PC-9 (cell line): ENCODE data around the gene SNAPC1. TPM values are rescaled to one million over a fixed set of nuclear protein-coding genes. Genes with fewer than 3 reads are reported as not detected.
A peak's percentile ranks its signal among the peaks of the same experiment; 100 is the strongest.

ENCODE experiments used
- BruUV-seq: library from RNA; stranded (reverse); fragments of 400-500 nt; replicated peaks from 2 replicates; lab custom pipeline; 2021; lab: Mats Ljungman, UMichigan
- CTCF ChIA-PET: fragments of 300-600 bp; sonication (Branson Sonifier 250); formaldehyde crosslinking; loops from one replicate; lab custom pipeline; 2022; ENCODE audit warnings: antibody characterized with exemption; lab: Charles Lee
- POLR2A ChIA-PET: fragments of 300-600 bp; sonication (Branson Sonifier 250); formaldehyde crosslinking; loops from one replicate; lab custom pipeline; 2022; ENCODE audit warnings: antibody characterized with exemption; ENCODE audit not compliant: unreplicated experiment; lab: Charles Lee
- DNase-seq, 2 experiments: peaks; one replicate each; pipeline versions ENCODE4 v3.0.0 to v3.0.0-alpha.2; 2015 to 2022; ENCODE audit warnings: mixed read lengths in 1 of 2
- H2AFZ ChIP-seq: fragments of 200-600 bp; sonication (generic); 2 replicates; pipeline ENCODE4 v1.8.1; 2017; ENCODE audit warnings: antibody characterized with exemption
- H3F3A ChIP-seq: fragments of 200-600 bp; sonication (generic); 2 replicates; pipeline ENCODE4 v1.8.1; 2017; ENCODE audit warnings: antibody characterized with exemption, mild to moderate bottlenecking, low read depth; ENCODE audit not compliant: insufficient read depth
- H3K27ac ChIP-seq: fragments of 200-600 bp; sonication (generic); 2 replicates; pipeline ENCODE4 v1.6.1; 2016; ENCODE audit warnings: mixed run types
- H3K27me3 ChIP-seq: fragments of 200-600 bp; sonication (generic); 2 replicates; pipeline ENCODE4 v1.6.1; 2016; ENCODE audit warnings: low read depth, mixed run types; ENCODE audit not compliant: insufficient read depth
- H3K36me3 ChIP-seq: fragments of 200-600 bp; sonication (generic); 2 replicates; pipeline ENCODE4 v1.6.1; 2016; ENCODE audit warnings: low read depth, mixed run types
- H3K4me1 ChIP-seq: fragments of 200-600 bp; sonication (generic); replicated peaks from 2 replicates; pipeline ENCODE4 v1.6.1; 2016; ENCODE audit warnings: mixed run types; ENCODE audit not compliant: insufficient read depth
- H3K4me2 ChIP-seq: fragments of 200-600 bp; sonication (generic); 2 replicates; pipeline ENCODE4 v1.6.1; 2017; ENCODE audit warnings: mixed run types
- H3K4me3 ChIP-seq: fragments of 200-600 bp; sonication (generic); 2 replicates; pipeline ENCODE4 v1.6.1; 2016; ENCODE audit warnings: mixed run types
- H3K79me2 ChIP-seq: fragments of 200-600 bp; sonication (generic); 2 replicates; pipeline ENCODE4 v1.6.1; 2017; ENCODE audit warnings: low read depth, mixed run types
- H3K9me2 ChIP-seq: fragments of 200-600 bp; sonication (generic); 2 replicates; pipeline ENCODE4 v1.8.1; 2017; ENCODE audit warnings: mild to moderate bottlenecking; ENCODE audit not compliant: insufficient read depth
- H3K9me3 ChIP-seq: fragments of 200-600 bp; sonication (generic); 2 replicates; pipeline ENCODE4 v1.8.1; 2016; ENCODE audit warnings: low read depth; ENCODE audit not compliant: insufficient read depth
- H4K20me1 ChIP-seq: fragments of 200-600 bp; sonication (generic); 2 replicates; pipeline ENCODE4 v1.8.1; 2017; ENCODE audit not compliant: insufficient read depth
- EZH2 ChIP-seq: fragments of 200-600 bp; sonication (generic); IDR thresholded peaks from 2 replicates; pipeline ENCODE4 v1.8.0; 2017; ENCODE audit warnings: antibody characterized with exemption, low read depth
- intact Hi-C: fragments of 100-400 bp; cut with micrococcal nuclease; formaldehyde crosslinking; loops from one replicate; pipeline ENCODE4 v1.10.0; 2022; ENCODE audit not compliant: unreplicated experiment
- total RNA-seq: library from RNA; stranded (reverse); gene quantifications from 2 replicates; pipeline ENCODE4 v1.2.3, GENCODE V29; 2021
- TF ChIP-seq, protein P1 (sequence below): fragments of 200-600 bp; sonication (generic); conservative IDR thresholded peaks from 2 replicates; pipeline ENCODE4 v1.6.1; 2017; ENCODE audit warnings: mixed run types, antibody characterized with exemption, mild to moderate bottlenecking, moderate library complexity

SNAPC1 gene
- total RNA-seq, 1 experiment from 2014 or later: 18.0 TPM

DNA sequence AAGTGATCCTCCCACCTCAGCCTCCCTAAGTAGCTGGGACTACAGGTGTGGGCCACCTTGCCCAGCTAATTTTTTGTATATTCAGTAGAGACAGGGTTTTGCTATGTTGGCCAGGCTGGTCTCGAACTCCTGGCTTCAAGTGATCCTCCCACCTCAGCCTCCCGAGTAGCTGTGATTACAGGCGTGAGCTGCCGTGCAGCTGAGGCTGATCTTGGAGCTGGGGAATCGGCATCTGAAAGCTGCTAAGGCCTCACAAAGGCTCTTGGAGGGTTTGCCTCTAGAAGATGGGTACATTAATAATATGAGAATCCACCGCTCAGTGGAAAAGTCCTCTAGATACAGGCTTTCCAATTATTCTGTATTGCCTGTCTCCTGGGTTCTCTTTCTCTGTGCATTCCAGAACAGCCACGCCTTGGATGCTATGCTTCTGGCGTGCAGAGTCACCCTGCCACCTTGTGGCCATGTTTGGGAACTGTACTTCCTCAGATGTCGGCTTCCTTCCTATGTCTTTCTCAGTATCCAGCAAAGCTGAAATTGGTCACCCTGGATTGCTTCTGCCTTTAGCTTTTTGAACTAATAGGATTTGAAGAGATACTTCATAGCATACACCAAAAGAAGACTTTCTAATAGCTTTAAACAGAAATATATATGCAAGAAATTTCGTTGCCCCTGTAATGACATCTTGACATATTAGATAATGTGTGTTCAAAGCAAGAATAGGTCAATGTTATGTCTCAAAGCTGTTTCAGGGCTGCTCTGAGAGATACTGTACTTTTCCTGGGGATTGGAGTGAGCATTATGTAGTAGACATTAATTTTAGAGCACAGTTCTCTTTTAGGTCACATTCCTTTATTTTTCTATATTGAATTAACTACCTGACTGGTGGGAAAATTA lies 75.4 kb downstream of the SNAPC1 start:
- intact Hi-C loops: loop anchor here (1.0 to 5.0 kb wide), 8 partner anchors 85 to 569 kb away; no protein-coding TSS in a partner anchor
- TF ChIP-seq, protein P1, sequence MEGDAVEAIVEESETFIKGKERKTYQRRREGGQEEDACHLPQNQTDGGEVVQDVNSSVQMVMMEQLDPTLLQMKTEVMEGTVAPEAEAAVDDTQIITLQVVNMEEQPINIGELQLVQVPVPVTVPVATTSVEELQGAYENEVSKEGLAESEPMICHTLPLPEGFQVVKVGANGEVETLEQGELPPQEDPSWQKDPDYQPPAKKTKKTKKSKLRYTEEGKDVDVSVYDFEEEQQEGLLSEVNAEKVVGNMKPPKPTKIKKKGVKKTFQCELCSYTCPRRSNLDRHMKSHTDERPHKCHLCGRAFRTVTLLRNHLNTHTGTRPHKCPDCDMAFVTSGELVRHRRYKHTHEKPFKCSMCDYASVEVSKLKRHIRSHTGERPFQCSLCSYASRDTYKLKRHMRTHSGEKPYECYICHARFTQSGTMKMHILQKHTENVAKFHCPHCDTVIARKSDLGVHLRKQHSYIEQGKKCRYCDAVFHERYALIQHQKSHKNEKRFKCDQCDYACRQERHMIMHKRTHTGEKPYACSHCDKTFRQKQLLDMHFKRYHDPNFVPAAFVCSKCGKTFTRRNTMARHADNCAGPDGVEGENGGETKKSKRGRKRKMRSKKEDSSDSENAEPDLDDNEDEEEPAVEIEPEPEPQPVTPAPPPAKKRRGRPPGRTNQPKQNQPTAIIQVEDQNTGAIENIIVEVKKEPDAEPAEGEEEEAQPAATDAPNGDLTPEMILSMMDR: peak; percentile 97
- no peak for TF ChIP-seq EZH2
- Histone ChIP-seq H3K79me2 (no peaks in the 10 kb centered on the region), H3K4me3 (no peak overlapping the region), H3K27ac (peak overlapping the region; percentile 60), H4K20me1 (no peaks in the 10 kb centered on the region), H3K27me3 (no peaks in the 10 kb centered on the region), H3K9me2 (no peaks in the 10 kb centered on the region), H3F3A (peaks cover 14% of the 10 kb centered on the region), H3K4me1 (peaks cover 21% of the 10 kb centered on the region), H3K36me3 (no peaks in the 10 kb centered on the region), H2AFZ (no peak overlapping the region), H3K4me2 (no peak overlapping the region), H3K9me3 (no peaks in the 10 kb centered on the region)
- peak; percentile 69 to 81 for DNase-seq
- no TSS peak for BruUV-seq
- CTCF ChIA-PET: interaction anchor here (0.7 to 1.9 kb wide), 3 partner anchors 289 to 548 kb away, joined by 4 to 19 read pairs (median 7); no protein-coding TSS in a partner anchor
- POLR2A ChIA-PET: interaction anchor here (0.6 kb wide), 2 partner anchors 93 to 140 kb away, joined by 4 to 11 read pairs; no protein-coding TSS in a partner anchor

DNA sequence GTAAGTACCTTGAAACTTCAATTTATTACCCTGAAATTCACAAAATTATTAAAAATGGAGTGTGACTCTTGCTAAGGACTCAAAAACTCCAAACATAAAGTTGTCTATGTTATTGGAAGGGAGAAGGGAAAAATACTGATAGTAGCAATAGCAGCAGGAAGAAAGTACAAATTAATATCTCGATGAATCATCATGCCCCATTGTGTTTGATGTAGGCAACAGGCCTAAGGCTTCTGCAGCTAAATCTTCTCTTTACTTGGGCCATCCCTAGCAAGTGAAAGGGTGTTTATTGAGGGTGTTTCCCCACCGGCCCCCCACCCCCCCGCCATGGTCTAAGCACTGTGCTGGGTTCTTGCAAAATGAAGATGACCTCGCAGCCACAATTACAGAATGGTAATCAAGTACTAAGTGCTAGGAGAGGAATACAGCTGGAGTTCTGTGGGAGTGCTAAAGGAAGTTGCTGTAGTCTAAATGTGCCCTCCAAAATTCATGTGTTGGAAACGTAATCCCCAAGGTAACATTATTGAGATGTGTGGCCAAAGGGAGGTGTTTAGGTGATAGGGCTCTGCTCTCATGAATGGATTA lies 76.5 kb downstream of the SNAPC1 start:
- BruUV-seq: no TSS peak
- H3K27me3 ChIP-seq: no peaks in the 10 kb centered on the region
- TF ChIP-seq, protein P1: no peak
- TF ChIP-seq EZH2: no peak
- H3F3A ChIP-seq: peaks cover 14% of the 10 kb centered on the region
- H3K4me3 ChIP-seq: no peak overlapping the region
- H3K27ac ChIP-seq: peak overlapping the region; percentile 60
- intact Hi-C loops: loop anchor here (5.0 kb wide), 3 partner anchors 86 to 451 kb away; no protein-coding TSS in a partner anchor
- H3K79me2 ChIP-seq: no peaks in the 10 kb centered on the region
- POLR2A ChIA-PET: no interaction called here
- DNase-seq: peak in 1 of 2 experiments; percentile 76
- no peaks in the 10 kb centered on the region for H3K9me3 ChIP-seq
- H3K4me1 ChIP-seq: peaks cover 21% of the 10 kb centered on the region
- peak overlapping the region; percentile 47 for H3K4me2 ChIP-seq
- H4K20me1 ChIP-seq: no peaks in the 10 kb centered on the region
- CTCF ChIA-PET: interaction anchor here (0.6 to 1.9 kb wide), 2 partner anchors 288 to 461 kb away, joined by 3 to 7 read pairs; no protein-coding TSS in a partner anchor
- H3K9me2 ChIP-seq: no peaks in the 10 kb centered on the region
- no peaks in the 10 kb centered on the region for H3K36me3 ChIP-seq
- H2AFZ ChIP-seq: 0 out of 2 replicates have a peak overlapping the region, but pooled peaks have one; percentile 4

DNA sequence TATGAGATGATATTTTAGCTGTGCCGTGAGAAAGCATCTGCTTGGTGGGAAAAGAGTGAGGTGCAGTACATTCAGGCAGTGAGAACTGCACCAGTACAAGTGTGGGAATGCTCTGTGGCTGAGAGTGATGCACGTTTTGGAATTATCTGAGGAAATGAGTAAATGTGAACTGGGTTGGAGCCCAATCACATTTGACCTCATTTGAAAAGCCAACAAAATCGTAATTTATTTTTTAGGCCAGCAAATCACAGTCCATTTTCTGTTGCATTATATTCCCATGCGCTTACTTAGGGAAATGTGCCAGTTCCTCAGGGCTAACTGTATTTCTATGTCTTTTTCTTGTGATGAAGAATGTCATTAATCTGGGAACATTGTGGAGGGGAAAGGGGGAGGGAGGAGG lies 77.3 kb downstream of the SNAPC1 start:
- Histone ChIP-seq H3F3A (peaks cover 14% of the 10 kb centered on the region), H3K27me3 (no peaks in the 10 kb centered on the region), H3K4me3 (no peak overlapping the region), H3K27ac (peak overlapping the region; percentile 60), H3K4me2 (no peak overlapping the region), H3K9me2 (no peaks in the 10 kb centered on the region), H4K20me1 (no peaks in the 10 kb centered on the region), H2AFZ (no peak overlapping the region), H3K4me1 (peaks cover 21% of the 10 kb centered on the region), H3K36me3 (no peaks in the 10 kb centered on the region), H3K9me3 (no peaks in the 10 kb centered on the region), H3K79me2 (no peaks in the 10 kb centered on the region)
- CTCF ChIA-PET: no interaction called here
- BruUV-seq: no TSS peak
- POLR2A ChIA-PET: no interaction called here
- intact Hi-C loops: loop anchor here (5.0 kb wide), 3 partner anchors 87 to 452 kb away; no protein-coding TSS in a partner anchor
- TF ChIP-seq EZH2: no peak
- TF ChIP-seq, protein P1: no peak
- no peak for DNase-seq
